GM12878 (cell line): ENCODE results near the gene FSHR. TPM values are rescaled to one million over a fixed set of nuclear protein-coding genes. Genes with fewer than 3 reads are reported as not detected.

Source experiments
- ATAC-seq: fragments of 200-7000 bp; cut with Tn5 transposase; 3 replicates; pipeline ENCODE4 v1.9.1; 2020; ENCODE audit warnings: mild to moderate bottlenecking, moderate library complexity
- BruUV-seq: library from RNA; stranded (reverse); fragments of 400-500 nt; replicated peaks from 2 replicates; lab custom pipeline; 2021; lab: Mats Ljungman, UMichigan
- CTCF ChIA-PET: fragments of 300-600 bp; sonication (Branson Sonifier 250); formaldehyde crosslinking; extraction: SDS; loops from one replicate; lab custom pipeline; 2021; ENCODE audit warnings: inconsistent platforms; lab: Yijun Ruan, JAX
- POLR2A ChIA-PET: fragments of 350-600 bp; formaldehyde crosslinking; extraction: SDS; loops from one replicate; lab custom pipeline; 2021; ENCODE audit warnings: inconsistent platforms; lab: Charles Lee
- RAD21 ChIA-PET: fragments of 300-600 bp; sonication (Branson Sonifier 250); formaldehyde crosslinking; loops from one replicate; lab custom pipeline; 2023; ENCODE audit warnings: antibody characterized with exemption; ENCODE audit not compliant: unreplicated experiment; lab: Charles Lee
- SMC1A ChIA-PET: fragments of 300-600 bp; sonication (Branson Sonifier 250); formaldehyde crosslinking; loops from one replicate; lab custom pipeline; 2023; ENCODE audit not compliant: unreplicated experiment, uncharacterized antibody; lab: Charles Lee
- DNase-seq: peaks from one replicate; pipeline ENCODE4 v3.0.0-alpha.2; 2011; ENCODE audit warnings: low read depth, low spot score
- FAIRE-seq: peaks from 3 replicates; lab custom pipeline; 2011; peaks lifted over from hg19 to GRCh38; lab: Jason Lieb, UNC
- H2AFZ ChIP-seq: 2 replicates; pipeline ENCODE4 v1.6.0; 2011; ENCODE audit warnings: low read depth, low read length, control low read depth; ENCODE audit not compliant: control insufficient read depth
- H3K27ac ChIP-seq: 2 replicates; pipeline ENCODE4 v1.5.1; 2011; ENCODE audit warnings: control low read depth; ENCODE audit not compliant: control insufficient read depth, insufficient read depth
- H3K27me3 ChIP-seq, 2 experiments: replicated peaks in 1 of 2; 2 replicates each; pipeline versions ENCODE4 v1.6.0 to v1.6.1; 2011; ENCODE audit warnings: low read length in 1 of 2; ENCODE audit not compliant: control insufficient read depth in 2 of 2, insufficient read depth in 2 of 2
- H3K36me3 ChIP-seq, 2 experiments: 2 replicates each; pipeline ENCODE4 v1.5.1; 2011; ENCODE audit warnings: low read length in 1 of 2; ENCODE audit not compliant: control insufficient read depth in 2 of 2, insufficient read depth in 2 of 2
- H3K4me1 ChIP-seq: 2 replicates; pipeline ENCODE4 v1.6.1; 2011; ENCODE audit warnings: mild to moderate bottlenecking, low read length, moderate library complexity, mixed read lengths; ENCODE audit not compliant: control insufficient read depth, insufficient read depth
- H3K4me2 ChIP-seq: 2 replicates; pipeline ENCODE4 v1.6.0; 2011; ENCODE audit warnings: control low read depth; ENCODE audit not compliant: control insufficient read depth, insufficient read depth
- H3K4me3 ChIP-seq: fragments of 200-600 bp; sonication (generic); 2 replicates; pipeline ENCODE4 v1.5.1; 2016
- H3K79me2 ChIP-seq: 2 replicates; pipeline ENCODE4 v1.6.0; 2011; ENCODE audit warnings: low read length; ENCODE audit not compliant: control insufficient read depth, insufficient read depth
- H3K9ac ChIP-seq: 2 replicates; pipeline ENCODE4 v1.8.0; 2011; ENCODE audit warnings: low read length, control low read depth, mixed read lengths; ENCODE audit not compliant: control insufficient read depth, insufficient read depth
- H3K9me3 ChIP-seq: replicated peaks from 3 replicates; pipeline ENCODE4 v1.5.1; 2011; ENCODE audit warnings: mild to moderate bottlenecking, low read length; ENCODE audit not compliant: control insufficient read depth, insufficient read depth
- H4K20me1 ChIP-seq: 2 replicates; pipeline ENCODE4 v1.6.0; 2011; ENCODE audit not compliant: control insufficient read depth, insufficient read depth
- BACH1 ChIP-seq: fragments of 450-650 bp; IDR thresholded peaks from 2 replicates; pipeline ENCODE4 v1.6.1; 2017; ENCODE audit warnings: mild to moderate bottlenecking, borderline replicate concordance
- CREB1 ChIP-seq: IDR thresholded peaks from 2 replicates; pipeline ENCODE4 v1.6.1; 2012; ENCODE audit warnings: low read depth, mild to moderate bottlenecking, inconsistent platforms
- FOXK2 ChIP-seq: fragments of 450-650 bp; IDR thresholded peaks from 2 replicates; pipeline ENCODE4 v1.6.1; 2017; ENCODE audit warnings: mild to moderate bottlenecking, moderate library complexity
- GABPA ChIP-seq: IDR thresholded peaks from 2 replicates; pipeline ENCODE4 v1.6.1; 2014; ENCODE audit warnings: antibody characterized with exemption, low read depth, mild to moderate bottlenecking, inconsistent platforms
- MYB ChIP-seq: fragments of 150-350 bp; IDR thresholded peaks from 2 replicates; pipeline ENCODE4 v1.6.1; 2014; ENCODE audit warnings: mild to moderate bottlenecking, low read depth, low read length, borderline replicate concordance
- POLR2AphosphoS2 ChIP-seq: IDR thresholded peaks from 2 replicates; pipeline ENCODE4 v1.6.1; 2011; ENCODE audit warnings: low read depth, mild to moderate bottlenecking, low read length, improper control_type of control experiment, moderate library complexity
- SRF ChIP-seq, 2 experiments: IDR thresholded peaks; 2 replicates each; pipeline ENCODE4 v1.6.1; 2011; ENCODE audit warnings: low read depth in 2 of 2, low read length in 2 of 2, mild to moderate bottlenecking in 1 of 2, moderate library complexity in 1 of 2
- STAT1 ChIP-seq: fragments of 450-650 bp; conservative IDR thresholded peaks from 2 replicates; pipeline ENCODE4 v1.6.1; 2014; ENCODE audit warnings: antibody characterized with exemption, mild to moderate bottlenecking
- YY1 ChIP-seq: IDR thresholded peaks from 2 replicates; pipeline ENCODE4 v1.6.1; 2011; ENCODE audit warnings: low read depth, mild to moderate bottlenecking, low read length
- WGBS: methylation state at CpG from one replicate; pipeline ENCODE4 v1.1.6; 2016; ENCODE audit warnings: low lambda C conversion rate; ENCODE audit not compliant: insufficient replicate concordance, insufficient coverage; ENCODE audit errors: missing lambda C conversion rate; 5-methylcytosine and 5-hydroxymethylcytosine counted together
- in situ Hi-C: fragments of 300-500 bp; cut with MboI; formaldehyde crosslinking; loops from 9 replicates; pipeline ENCODE4 v1.14.3; 2018; ENCODE audit warnings: mixed read lengths
- intact Hi-C: fragments of 100-400 bp; cut with micrococcal nuclease; formaldehyde crosslinking; loops from one replicate; pipeline ENCODE4 v1.14.2; 2022; ENCODE audit not compliant: unreplicated experiment
- polyA plus RNA-seq, 11 experiments: library from polyadenylated mRNA; depleted of rRNA in 4 of 11; unstranded in 6 of 11; stranded (reverse) in 5 of 11; fragments of >200 nt; fragmentation: Nextera tagmentation in 4 of 11; fragmentation: Illumina TruSeq in 1 of 11; extraction: Ambion mirVana in 4 of 11; extraction: Trizol in 1 of 11; gene quantifications; 1 replicate in 1 of 11; 2 replicates in 10 of 11; pipeline versions ENCODE4 v1.2.1 to v1.2.3, GENCODE V29; 2011 to 2016; ENCODE audit warnings: inconsistent platforms in 2 of 11, missing spikeins in 2 of 11, low read depth in 1 of 11
- total RNA-seq, 4 experiments: library from RNA; depleted of rRNA in 3 of 4; stranded (reverse); fragments of >200 nt in 3 of 4; fragmentation: Illumina TruSeq in 1 of 4; extraction: Trizol in 1 of 4; gene quantifications; 2 replicates each; pipeline versions ENCODE4 v1.2.1 to v1.2.3, GENCODE V29; 2013 to 2021
- TF ChIP-seq, protein P1 (sequence below): IDR thresholded peaks from 2 replicates; pipeline ENCODE4 v1.6.1; 2011; ENCODE audit warnings: mild to moderate bottlenecking, low read depth, low read length, moderate library complexity; ENCODE audit not compliant: insufficient replicate concordance
- TF ChIP-seq, protein P2 (sequence below): fragments of 450-650 bp; formaldehyde crosslinking; IDR thresholded peaks from 2 replicates; pipeline ENCODE4 v1.4.0; 2020; ENCODE audit warnings: mild to moderate bottlenecking, moderate library complexity
- TF ChIP-seq, protein P3 (sequence below): fragments of 450-650 bp; IDR thresholded peaks from 2 replicates; pipeline ENCODE4 v1.6.1; 2017; ENCODE audit warnings: low read depth, mild to moderate bottlenecking, moderate library complexity
- TF ChIP-seq, protein P4 (sequence below): fragments of 450-650 bp; conservative IDR thresholded peaks from 2 replicates; pipeline ENCODE4 v1.6.1; 2017; ENCODE audit warnings: mild to moderate bottlenecking, moderate library complexity

FSHR gene
- total and polyA plus RNA-seq, 10 of the 15 experiments (the other 5 are each of a cell fraction or from before 2014, with no cell fraction given): not detected

DNA sequence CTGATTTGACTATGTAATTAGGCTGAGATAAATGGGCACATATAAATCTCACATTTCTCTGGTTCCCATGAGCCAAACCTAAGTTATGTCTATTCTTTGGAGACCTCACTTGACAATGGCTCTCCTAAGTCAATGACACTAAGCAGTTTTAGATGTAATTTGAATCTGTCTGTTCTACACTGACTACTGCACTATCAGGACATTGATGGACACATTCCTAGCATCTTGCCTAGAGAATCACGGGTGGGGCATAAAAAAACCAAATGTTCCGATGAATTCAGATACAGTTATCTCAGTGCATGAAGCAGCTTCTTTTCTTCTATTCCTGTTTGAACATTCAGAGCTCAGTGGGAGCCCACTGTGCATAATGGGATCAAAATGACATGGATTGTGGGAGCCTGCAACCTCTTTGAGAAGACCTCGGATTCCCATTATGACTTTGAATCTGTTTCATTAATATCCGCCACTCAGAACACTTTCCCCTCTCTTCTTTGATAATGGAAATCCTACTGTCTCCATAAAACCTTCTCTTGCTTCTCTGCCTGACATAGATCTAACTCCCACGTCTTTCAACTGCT lies 110.8 kb downstream of the FSHR start:
- no peaks in the 10 kb centered on the region for H3K36me3 ChIP-seq
- no peaks in the 10 kb centered on the region for H3K27me3 ChIP-seq
- DNase-seq (no peak), ATAC-seq (no peak), FAIRE-seq (no peak)
- TF ChIP-seq STAT1 (no peak), BACH1 (no peak), CREB1 (no peak), YY1 (no peak), GABPA (no peak), MYB (no peak), POLR2AphosphoS2 (no peak), FOXK2 (no peak), SRF (IDR thresholded peaks at IDR 0.05; ENCODE audit: low read depth in 2 of 2, low read length in 2 of 2) (no peak)
- TF ChIP-seq, protein P1, sequence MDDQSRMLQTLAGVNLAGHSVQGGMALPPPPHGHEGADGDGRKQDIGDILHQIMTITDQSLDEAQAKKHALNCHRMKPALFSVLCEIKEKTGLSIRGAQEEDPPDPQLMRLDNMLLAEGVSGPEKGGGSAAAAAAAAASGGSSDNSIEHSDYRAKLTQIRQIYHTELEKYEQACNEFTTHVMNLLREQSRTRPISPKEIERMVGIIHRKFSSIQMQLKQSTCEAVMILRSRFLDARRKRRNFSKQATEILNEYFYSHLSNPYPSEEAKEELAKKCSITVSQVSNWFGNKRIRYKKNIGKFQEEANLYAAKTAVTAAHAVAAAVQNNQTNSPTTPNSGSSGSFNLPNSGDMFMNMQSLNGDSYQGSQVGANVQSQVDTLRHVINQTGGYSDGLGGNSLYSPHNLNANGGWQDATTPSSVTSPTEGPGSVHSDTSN: no peak
- TF ChIP-seq, protein P2, sequence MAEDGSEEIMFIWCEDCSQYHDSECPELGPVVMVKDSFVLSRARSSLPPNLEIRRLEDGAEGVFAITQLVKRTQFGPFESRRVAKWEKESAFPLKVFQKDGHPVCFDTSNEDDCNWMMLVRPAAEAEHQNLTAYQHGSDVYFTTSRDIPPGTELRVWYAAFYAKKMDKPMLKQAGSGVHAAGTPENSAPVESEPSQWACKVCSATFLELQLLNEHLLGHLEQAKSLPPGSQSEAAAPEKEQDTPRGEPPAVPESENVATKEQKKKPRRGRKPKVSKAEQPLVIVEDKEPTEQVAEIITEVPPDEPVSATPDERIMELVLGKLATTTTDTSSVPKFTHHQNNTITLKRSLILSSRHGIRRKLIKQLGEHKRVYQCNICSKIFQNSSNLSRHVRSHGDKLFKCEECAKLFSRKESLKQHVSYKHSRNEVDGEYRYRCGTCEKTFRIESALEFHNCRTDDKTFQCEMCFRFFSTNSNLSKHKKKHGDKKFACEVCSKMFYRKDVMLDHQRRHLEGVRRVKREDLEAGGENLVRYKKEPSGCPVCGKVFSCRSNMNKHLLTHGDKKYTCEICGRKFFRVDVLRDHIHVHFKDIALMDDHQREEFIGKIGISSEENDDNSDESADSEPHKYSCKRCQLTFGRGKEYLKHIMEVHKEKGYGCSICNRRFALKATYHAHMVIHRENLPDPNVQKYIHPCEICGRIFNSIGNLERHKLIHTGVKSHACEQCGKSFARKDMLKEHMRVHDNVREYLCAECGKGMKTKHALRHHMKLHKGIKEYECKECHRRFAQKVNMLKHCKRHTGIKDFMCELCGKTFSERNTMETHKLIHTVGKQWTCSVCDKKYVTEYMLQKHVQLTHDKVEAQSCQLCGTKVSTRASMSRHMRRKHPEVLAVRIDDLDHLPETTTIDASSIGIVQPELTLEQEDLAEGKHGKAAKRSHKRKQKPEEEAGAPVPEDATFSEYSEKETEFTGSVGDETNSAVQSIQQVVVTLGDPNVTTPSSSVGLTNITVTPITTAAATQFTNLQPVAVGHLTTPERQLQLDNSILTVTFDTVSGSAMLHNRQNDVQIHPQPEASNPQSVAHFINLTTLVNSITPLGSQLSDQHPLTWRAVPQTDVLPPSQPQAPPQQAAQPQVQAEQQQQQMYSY: no peak
- TF ChIP-seq, protein P3, sequence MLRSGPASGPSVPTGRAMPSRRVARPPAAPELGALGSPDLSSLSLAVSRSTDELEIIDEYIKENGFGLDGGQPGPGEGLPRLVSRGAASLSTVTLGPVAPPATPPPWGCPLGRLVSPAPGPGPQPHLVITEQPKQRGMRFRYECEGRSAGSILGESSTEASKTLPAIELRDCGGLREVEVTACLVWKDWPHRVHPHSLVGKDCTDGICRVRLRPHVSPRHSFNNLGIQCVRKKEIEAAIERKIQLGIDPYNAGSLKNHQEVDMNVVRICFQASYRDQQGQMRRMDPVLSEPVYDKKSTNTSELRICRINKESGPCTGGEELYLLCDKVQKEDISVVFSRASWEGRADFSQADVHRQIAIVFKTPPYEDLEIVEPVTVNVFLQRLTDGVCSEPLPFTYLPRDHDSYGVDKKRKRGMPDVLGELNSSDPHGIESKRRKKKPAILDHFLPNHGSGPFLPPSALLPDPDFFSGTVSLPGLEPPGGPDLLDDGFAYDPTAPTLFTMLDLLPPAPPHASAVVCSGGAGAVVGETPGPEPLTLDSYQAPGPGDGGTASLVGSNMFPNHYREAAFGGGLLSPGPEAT: no peak
- TF ChIP-seq, protein P4, sequence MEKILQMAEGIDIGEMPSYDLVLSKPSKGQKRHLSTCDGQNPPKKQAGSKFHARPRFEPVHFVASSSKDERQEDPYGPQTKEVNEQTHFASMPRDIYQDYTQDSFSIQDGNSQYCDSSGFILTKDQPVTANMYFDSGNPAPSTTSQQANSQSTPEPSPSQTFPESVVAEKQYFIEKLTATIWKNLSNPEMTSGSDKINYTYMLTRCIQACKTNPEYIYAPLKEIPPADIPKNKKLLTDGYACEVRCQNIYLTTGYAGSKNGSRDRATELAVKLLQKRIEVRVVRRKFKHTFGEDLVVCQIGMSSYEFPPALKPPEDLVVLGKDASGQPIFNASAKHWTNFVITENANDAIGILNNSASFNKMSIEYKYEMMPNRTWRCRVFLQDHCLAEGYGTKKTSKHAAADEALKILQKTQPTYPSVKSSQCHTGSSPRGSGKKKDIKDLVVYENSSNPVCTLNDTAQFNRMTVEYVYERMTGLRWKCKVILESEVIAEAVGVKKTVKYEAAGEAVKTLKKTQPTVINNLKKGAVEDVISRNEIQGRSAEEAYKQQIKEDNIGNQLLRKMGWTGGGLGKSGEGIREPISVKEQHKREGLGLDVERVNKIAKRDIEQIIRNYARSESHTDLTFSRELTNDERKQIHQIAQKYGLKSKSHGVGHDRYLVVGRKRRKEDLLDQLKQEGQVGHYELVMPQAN: no peak
- H4K20me1 ChIP-seq: no peaks in the 10 kb centered on the region
- intact Hi-C loops: no loop called here
- RAD21 ChIA-PET: no interaction called here
- BruUV-seq: no TSS peak
- POLR2A ChIA-PET: no interaction called here
- in situ Hi-C loops: no loop called here
- H3K9me3 ChIP-seq: no peaks in the 10 kb centered on the region
- H3K79me2 ChIP-seq: no peaks in the 10 kb centered on the region
- SMC1A ChIA-PET: interaction anchor here (1.0 kb wide), 1 partner anchor 58 kb away, joined by 3 read pairs; no protein-coding TSS in a partner anchor
- no peak overlapping the region for H3K4me3 ChIP-seq
- H3K9ac ChIP-seq: no peak overlapping the region
- 8% methylated on average over 5 of the region's 5 CpGs for WGBS
- no peak overlapping the region for H2AFZ ChIP-seq
- CTCF ChIA-PET: no interaction called here
- no peaks in the 10 kb centered on the region for H3K4me1 ChIP-seq
- H3K4me2 ChIP-seq: no peak overlapping the region
- H3K27ac ChIP-seq: no peak overlapping the region
